Inflammatory macrophage (primary cell): ENCODE results near the gene ONECUT3.
"Not testable (repeated sequence)": the region's sequence is repeated elsewhere in the genome, so short reads cannot be mapped to it uniquely, and the experiment has no call there.

ENCODE experiments used
- DNase-seq, 2 donors: peaks; one replicate each; pipeline ENCODE4 v3.0.0-alpha.2; 2020 to 2022

Gene ONECUT3

DNA sequence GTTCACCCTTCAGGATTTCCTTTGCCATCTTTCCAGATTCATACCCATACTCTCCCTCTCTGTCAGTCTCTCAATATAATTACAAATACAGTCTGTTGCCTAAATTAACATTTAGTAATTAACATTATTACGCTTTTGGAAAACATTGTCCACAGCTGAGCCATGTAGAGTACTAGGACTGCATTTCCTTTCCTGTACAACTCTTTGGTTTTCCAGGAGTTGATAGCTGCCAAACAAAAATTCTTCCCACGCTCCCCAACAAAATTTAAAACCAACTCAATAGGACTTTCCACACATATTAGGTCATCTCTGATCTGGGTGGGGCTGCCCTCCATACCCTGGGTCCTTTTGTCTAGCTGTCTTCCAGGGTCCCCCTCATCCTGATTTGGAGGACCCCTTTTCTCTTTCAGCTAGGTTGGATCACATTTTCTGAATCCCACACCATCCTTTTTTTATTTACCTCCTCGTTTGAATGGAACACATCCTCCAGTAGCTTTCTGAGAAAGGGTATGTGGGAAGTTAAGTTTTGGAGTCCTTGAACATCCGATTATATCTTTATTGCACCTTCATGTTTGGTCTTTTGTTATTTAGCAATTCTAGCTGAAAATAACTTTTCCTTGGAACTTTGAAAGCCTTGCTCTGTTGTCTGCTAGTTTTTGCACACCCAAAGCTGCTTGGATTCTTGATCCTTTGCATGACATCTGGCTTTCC, 17.7 kb downstream of the ONECUT3 start:
- DNase-seq = no peak

DNA sequence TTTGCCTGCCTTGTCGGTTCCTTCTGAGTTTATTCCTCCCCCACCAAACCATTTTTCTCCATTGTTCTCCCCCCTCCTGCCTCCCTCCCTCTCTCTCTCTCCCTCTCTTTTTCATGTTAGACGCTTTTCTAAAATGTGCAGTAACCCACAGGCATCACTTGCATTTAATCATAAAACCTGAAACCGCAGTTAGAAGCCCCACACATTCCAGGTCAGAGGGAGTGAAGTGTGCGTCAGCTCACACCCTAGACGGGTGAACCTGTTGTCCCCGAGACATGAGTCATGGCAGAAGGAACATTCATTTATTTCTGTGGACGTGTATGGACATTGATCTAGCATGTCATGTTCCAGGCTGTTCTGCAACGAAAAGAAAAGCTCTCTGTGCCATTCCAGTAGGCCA, 19.9 kb downstream of the ONECUT3 start:
- DNase-seq = no peak

DNA sequence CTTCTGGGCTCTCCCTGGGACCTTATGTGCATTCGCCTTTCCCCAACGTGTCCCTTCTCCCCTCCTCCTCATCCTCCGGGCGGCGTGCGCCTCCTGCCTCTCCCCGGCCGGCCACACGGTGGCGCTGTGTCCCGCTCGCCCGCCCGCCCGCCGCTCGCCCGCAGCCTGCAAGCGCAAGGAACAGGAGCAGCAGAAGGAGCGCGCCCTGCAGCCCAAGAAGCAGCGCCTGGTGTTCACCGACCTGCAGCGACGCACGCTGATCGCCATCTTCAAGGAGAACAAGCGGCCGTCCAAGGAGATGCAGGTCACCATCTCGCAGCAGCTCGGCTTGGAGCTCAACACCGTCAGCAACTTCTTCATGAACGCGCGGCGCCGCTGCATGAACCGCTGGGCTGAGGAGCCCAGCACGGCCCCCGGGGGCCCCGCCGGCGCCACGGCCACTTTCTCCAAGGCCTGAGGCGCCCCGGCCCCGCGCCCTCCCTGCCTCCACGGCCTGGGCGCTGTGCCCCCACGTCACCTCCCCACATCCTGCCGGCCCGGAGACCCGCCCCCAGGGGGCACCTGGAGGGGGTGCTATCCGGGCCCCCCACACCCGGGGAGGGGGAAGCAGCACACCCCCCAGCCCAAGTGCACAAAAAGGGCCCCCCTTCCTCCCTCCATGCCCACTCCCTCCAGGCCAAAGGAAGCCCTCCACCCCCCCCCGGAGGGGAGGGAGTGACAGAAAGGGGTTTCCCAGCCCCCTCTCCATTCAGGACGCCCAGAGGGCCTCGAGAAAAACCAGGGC, 21.9 kb downstream of the ONECUT3 start:
- no peak for DNase-seq

DNA sequence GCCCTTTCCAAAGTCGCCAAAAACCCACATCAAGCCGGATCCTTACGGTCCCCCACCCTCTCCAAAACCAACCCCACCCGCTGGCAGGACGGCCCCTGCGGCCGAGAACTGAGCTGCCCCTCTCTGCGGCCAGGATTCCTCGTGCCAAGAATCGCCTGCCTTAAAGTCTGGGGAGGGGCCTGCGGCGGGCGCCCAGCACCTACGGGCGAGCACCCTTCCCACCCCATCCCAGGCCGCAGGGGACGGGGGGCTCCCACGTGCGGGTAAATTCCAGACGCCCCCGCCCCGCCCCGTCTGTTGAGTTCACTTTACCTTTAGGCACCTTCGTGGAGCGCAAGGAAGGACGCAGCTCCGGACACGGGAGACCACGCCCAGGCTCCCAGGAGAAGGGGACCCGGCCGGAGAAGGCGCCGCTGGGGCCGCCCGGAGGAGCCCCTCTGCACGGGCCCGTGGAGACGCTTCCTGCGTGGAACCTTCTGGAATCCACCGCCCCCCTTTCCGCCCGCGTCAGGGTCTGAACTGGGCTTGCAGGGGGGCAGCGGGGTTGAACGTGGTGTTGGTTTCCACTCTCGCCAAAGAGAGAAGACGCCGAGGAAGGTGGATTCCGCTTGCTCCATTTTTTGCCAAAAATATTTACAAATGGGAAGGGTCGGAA, 22.8 kb downstream of the ONECUT3 start:
- no peak for DNase-seq

DNA sequence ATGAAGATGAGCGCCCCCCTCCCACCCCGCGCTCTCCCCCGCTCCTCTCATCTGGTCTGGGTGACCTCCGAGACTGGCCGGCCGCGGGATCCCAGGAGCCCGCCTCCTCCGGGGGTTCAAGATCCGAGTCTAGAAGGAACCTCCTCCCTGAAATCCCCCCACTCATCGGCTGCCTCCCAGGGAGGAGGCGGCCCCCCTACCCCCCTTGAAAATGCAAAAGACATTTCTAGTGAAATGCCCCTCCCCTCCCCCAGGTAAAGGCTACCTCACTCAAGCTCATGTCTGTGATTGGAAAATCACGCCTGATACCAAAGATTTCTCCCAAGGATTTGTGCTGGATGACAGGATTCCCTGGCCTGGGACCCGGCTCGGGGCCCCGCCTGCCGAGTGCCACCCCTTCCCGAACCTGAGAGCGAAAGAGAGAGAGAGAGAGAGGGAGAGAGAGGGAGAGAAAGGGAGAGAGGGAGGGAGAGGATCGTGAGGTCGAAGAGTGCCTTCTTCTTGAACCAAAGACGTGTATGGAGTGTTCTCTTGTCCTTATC, 23.4 kb downstream of the ONECUT3 start:
- DNase-seq = no peak

DNA sequence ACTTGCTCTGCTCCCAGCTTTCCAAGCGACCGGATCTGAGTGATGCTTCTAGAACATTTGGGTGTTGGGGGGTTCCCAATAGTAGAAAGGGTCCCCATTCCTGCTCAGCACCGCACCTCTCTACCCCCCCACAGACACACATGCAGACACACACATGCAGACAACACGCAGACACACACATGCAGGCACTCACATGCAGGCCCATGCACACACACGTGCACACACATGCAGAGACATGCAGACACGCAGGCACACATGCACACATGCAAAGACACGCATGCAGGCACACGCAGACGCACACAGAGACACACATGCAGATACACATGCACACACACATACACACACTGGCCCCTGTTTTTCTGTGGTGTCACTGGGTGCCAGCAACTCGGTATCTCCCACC, 23.8 kb downstream of the ONECUT3 start:
- no peak for DNase-seq

DNA sequence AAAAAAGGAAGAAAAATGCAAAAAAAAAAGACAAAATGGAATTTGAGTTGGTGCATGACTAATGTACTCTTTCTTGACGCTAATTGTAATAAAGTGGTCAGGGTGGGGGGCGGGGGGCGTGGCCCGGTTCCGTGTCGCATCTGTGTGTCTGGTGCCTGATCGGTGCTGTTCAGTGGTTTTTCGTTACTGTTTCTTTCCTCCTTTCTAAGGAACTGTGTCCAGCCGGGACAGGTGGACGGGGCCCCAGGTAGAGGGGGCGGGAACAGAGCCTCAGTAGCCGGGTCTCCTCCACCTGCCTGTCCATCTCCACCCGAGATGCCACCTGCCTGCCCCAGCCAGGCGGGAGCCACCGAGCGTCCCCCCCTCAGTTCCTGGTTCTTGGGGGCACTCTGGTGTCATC, 26.3 kb downstream of the ONECUT3 start:
- no peak for DNase-seq

DNA sequence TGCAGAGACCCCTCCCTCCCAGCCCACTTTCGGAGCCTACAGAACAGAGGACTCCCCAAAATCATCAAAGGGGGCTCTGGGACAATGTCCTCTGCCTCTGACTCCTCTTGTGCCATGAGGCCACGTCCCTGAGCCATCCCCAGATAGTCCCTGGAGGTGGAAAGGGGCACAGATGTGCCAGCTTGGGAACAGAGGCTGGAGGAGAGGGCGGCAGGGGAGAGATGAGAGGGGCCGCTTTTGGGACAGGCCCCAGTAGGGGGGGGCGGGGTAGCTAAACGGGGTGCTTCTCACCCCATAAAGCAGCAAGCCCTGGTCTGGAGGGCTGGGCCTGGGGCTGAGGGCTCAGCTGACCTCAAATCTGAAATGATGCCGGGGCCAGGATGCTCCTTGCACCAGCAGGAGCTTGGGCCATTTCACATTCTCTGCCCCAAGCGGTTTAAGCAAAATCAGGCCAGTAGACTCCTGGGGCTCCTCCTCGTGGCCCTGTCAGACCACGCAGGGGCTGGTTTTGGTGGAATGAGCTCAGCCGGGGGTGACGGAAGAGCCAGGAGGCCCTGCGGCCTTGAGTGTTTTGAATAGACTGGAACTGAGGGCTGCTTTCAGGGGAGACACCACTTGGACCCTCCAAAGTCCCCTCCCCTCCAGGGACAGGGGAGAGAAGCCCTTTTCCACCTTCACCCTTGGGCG, 27.1 kb downstream of the ONECUT3 start:
- DNase-seq = peak; percentile 6 to 27

DNA sequence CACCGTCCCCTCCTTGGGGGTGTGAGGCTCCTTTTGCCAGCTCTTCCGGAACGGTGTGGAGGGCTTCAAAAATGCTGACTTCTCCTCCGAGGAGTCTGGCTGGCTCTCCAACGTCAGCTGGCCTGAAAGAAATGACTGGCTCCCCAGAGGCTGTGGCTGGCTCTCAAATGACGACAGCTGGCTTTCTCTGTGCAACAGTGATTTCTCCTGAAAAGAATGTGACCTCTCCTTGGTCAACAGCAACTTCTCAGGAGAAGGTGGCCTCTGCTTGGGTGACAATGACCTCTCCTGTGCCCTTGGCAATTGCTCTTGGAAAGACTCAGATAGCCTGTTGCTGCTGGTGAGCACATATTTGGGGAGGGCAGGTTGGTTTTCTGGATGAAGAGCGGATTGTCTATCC, 29.2 kb downstream of the ONECUT3 start:
- no peak for DNase-seq

DNA sequence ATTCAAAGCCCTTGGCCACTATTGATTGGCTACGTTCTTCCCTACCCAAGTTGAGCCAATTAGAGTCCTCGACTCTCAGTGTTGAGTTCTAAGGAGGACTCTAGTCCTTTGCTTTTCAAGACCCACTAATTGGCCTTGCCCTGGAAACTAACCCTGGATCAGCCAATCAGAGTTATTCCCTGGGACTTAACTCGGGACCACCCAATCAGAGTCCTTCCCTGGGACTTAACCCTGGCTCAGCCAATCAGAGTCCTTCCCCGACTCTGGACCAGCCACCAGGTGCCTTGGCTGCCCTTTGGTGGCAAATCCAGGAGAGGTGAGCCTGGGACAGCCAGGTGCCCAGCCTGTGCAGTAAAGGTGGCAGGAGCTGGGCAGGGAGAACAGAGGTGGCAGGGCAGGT, 30.0 kb downstream of the ONECUT3 start:
- DNase-seq = no peak

DNA sequence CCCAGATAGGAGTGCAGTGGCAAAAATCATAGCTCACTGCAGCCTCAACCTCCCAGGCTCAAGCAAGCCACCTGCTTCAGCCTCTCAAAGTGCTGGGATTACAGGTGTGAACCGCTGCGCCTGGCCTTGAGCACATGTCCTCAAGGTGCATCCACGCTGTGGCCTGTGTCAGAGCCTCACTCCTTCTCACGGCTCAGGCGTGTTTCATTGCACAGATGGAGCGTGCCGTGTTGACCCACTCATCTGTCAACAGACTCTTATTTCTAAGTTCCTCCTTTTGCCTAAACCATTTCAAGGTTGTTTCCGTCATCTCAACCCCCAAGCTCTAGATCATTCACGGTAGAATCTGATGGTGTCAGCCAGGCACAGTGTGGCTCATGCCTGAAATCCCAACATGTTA, 30.6 kb downstream of the ONECUT3 start:
- peak in 1 of 2 donors; percentile 25 for DNase-seq

DNA sequence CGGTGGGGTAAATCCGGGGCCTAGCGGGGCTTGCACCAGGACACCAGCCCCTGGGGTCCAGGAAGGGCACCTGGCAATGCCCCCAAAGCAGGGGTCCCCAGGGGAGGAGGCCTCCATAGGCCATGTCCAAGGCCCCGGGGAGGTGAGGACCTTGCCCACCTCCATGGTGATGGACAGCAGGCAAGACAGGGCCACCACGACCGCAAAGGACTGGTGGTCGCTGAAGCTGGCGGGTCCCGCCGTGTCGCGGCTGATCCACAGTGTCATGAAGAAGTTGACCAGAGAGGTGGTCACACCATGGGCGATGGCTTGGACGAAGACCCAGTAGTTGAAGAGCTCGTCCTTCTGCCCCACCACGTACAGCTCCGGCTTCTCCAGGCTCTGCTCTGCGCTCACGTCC, 32.0 kb downstream of the ONECUT3 start:
- DNase-seq = no peak

DNA sequence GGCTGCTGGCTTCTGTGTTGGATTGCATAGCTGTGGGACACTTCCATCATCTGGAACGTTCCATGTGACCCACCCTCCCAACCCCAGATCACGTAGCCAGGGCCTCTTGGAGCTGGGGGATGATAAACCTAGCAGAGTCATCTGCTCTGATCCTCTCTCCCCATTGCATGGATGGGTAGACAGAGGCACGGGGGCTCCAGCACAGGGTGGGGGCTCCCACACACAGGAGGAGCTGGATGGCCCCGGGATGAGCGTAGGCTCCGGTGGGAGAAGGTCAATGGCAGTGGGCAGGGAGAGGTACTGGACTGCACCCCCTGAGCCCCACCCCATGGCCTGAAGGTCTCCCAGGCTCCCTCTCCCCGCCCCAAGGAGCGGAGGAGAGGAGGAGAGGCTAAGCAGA, 33.4 kb downstream of the ONECUT3 start:
- no peak for DNase-seq

DNA sequence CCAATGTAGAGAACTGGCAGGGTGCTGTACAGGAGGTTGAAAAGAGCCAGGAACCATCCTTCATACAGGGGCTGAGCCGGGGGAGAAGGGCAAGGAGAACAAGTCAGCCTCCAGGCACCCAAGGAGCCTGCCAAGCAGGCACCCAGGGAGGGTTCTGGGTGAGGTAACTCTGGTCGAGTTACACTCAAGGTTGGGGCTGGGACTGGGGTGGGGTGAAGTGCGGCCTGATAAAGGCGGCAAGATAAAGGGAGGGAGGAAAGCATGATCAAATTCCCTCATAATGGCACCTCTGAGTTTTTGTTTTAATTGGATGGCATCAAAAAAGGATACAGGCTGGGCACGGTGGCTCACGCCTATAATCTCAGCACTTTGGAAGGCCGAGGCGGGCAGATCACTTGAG, 33.8 kb downstream of the ONECUT3 start:
- no peak for DNase-seq

DNA sequence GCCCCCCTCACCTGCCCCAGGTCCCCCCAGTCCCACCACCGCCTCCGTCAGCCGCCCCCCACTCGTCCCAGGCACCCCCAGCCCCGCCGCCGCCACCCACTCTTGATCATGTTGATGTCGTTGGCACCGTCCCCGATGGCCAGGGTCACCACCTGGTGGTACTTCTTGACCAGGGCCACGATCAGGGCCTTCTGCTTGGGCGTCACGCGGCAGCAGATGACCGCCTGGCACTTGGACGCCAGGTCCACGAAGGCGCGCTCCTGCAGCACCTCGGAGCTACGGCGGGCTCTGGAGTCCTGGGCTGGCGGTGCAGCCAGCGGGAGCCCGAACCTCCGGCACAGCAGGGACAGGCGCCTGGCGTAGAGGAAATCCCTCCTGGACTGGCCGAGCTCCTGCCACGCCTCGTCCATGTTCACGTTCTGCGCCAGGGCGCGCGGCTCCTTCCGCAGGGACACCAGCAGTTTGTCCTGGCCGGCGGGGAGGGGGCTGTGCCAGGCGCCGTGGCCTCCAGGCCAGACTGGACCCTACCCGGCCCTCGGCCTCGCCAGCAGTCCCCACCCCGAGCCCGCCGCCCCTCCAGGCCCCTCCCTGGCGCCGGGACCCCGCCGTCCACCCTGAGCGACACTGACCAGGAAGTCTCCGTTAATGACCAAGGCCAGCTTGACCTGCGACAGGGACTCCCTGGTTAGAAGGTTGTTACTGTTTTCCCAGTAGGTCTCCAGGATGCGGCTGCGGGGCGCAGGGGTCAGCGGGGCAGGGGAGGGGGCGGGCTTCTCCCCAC, 36.1 kb downstream of the ONECUT3 start:
- no peak for DNase-seq

DNA sequence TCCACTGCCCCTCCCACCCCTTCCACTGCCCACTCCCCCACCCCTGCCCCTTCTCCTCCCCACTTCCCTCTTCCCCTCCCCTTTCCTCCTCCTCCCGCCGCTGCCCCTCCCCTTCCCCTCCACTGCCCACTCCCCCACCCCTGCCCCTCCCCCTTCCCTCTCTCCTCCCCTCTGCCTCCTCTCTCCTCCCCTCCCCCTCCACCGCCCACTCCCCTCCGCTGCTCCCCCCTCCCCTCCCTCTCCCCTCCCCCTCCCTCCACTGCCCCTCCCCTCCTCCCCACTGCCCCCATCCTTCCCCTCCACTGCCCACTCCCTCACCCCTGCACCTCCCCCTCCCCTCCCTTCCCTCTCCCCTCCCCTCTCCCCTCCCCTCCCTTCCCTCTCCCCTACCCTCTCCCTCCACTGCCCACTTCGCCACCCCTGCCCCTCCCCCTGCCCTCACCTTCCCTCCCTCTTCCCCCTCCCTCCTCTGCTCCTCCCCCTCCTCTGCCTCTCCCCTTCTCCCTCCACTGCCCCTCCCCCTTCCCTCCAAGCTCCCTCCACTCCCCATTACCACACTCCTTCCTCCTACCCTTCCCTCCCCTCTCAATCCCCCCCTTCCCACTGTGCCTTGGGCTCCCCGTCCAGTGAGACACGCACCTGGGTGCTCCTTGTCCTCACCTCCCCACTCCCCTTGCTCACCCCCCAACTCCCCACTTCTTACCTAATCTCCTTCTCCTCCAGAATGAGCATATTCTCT, 36.9 kb downstream of the ONECUT3 start:
- no peak for DNase-seq

DNA sequence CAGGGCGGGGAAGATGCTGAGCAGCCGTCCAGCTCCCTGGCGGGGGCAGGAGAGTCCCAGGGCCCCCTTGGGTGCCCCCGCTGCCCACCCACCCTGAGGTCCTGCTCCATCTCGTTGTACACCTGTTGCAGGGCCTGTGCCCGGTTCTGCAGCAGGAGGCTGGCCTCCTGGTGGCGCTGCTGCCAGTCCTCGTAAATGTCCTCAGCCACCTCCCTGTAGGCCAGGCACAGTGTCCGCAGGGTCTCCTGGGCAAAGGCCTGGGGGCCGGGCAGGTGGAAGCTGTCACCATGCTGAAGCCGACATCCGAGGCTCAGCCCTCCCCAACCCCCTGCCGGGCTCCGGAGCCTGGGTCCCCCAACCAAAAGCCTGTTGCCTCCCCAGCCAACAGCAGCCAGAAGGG, 38.6 kb downstream of the ONECUT3 start:
- DNase-seq = no peak

DNA sequence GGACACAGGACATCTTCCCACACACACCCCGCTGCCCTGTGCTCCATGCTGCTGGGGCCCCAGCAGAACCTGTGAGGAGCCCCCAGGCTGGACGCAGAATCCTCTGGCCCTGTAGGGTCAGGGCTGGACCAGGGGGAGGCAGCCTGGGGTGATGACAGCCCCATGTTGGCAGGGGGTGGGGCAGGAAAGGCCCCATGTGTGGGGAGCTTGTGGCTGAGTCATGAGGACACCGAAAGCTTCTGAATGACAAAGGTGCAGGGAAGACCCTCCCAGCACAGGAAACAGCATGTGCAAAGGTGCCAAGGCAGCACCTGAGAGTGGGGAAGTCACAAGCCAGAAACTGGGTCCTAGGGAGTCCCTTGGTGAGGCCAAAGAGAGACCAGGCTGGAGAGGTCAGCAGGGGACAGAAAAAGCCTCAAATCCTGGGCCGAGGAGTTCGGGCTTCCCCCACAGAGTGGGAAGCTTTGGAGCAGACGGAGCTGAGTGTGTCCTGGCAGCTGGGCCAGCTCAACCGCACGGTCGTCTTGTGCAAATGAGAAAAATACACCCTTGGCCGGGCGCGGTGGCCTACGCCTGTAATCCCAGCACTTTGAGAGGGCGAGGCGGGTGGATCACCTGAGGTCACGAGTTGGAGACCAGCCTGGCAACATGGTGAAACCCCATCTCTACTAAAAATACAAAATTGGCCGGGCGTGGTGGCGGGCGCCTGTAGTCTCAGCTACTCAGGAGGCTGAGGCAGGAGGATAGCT, 41.3 kb downstream of the ONECUT3 start:
- DNase-seq = no peak

DNA sequence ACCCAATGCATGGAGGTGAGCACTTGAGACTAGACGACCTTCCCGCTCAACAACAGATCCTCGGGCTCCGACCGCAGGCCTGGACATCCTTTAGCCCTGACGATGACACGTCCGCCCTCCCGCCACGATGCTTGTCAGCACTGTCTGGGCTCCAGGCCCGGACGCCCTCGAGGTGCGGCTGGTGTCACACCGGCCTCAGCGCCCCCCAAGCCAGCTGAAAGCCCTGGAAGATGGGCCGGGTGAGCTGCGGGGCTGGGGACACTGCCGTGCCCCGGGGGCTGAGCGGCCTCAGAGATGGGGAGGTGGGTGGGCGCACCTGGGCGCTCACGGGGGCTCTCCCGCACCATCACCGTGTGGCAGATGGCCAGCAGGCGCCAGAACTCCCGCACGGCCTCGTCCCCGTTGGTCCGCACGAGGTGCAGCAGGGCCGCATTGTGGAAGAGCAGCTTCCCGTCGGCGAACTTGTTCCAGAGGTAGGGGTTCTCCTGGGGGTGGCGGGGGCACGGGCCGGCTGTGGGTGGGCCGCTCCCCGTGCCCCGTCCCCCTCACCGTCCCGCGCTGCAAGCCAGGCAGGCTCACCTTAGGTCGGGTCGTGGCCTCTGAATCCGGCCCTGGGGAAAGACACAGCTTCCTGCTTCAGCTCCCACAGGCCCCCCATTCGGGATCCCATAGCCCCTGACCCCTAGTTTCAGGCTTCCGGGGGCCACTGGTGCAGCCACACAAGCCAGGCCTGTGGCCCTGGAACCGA, 43.3 kb downstream of the ONECUT3 start:
- no peak for DNase-seq

DNA sequence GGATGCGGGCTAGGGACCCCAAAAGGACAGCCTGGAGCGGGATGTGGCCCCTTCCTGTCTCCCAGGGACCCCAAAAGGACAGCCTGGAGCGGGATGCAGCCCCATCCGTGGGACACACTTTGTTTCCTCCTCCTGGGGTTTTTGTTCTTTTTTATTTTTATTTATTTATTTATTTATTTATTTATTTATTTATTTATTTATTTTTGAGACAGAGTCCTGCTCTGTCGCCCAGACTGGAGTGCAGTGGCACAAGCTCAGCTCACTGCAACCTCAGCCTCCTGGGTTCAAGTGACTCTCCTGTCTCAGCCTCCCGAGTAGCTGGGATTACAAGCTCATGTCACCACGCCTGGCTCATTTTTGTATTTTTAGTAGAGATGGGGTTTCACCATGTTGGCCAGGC, 44.0 kb downstream of the ONECUT3 start:
- DNase-seq = not testable (repeated sequence)
